A673 (cell line): ENCODE results near the gene GOLGA7B.

Experiments used
- EZH2 ChIP-seq: fragments of 200-600 bp; sonication (generic); IDR thresholded peaks from 2 replicates; pipeline ENCODE4 v1.6.1; 2017; ENCODE audit warnings: borderline replicate concordance, low read depth, mild to moderate bottlenecking, mixed read lengths, antibody characterized with exemption, low read length; ENCODE audit not compliant: poor library complexity, severe bottlenecking
- TF ChIP-seq, protein P1 (sequence below): fragments of 300-800, 200-600 bp; sonication (generic); conservative IDR thresholded peaks from 2 replicates; pipeline ENCODE4 v1.5.1; 2017; ENCODE audit warnings: low read depth, mild to moderate bottlenecking, antibody characterized with exemption, low read length, moderate library complexity, mixed read lengths

DNA sequence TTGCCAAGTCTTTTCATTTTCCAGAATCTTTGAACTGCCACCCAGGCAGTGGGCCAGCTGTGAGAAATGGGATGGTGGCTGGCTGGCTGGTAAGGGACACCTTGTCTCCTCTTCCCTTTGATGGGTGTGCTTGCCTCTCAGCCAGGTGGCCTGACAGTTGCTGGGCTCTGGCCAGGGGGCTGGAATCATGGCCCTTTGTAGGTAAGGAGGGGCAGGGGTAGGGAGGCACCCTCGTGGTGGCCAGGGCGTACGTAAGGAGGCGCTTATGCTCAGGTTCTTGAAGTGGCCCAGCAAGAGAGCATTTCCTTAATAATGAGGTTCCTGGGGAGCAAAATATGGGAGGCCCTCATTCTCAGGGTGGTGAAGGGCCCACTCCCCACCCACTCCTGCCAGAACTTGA lies 33.0 kb upstream of the GOLGA7B start:
- TF ChIP-seq, protein P1, sequence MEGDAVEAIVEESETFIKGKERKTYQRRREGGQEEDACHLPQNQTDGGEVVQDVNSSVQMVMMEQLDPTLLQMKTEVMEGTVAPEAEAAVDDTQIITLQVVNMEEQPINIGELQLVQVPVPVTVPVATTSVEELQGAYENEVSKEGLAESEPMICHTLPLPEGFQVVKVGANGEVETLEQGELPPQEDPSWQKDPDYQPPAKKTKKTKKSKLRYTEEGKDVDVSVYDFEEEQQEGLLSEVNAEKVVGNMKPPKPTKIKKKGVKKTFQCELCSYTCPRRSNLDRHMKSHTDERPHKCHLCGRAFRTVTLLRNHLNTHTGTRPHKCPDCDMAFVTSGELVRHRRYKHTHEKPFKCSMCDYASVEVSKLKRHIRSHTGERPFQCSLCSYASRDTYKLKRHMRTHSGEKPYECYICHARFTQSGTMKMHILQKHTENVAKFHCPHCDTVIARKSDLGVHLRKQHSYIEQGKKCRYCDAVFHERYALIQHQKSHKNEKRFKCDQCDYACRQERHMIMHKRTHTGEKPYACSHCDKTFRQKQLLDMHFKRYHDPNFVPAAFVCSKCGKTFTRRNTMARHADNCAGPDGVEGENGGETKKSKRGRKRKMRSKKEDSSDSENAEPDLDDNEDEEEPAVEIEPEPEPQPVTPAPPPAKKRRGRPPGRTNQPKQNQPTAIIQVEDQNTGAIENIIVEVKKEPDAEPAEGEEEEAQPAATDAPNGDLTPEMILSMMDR, result no peak
- no peak for TF ChIP-seq EZH2
